ENCODE results near the gene SLC5A2. TPM values are rescaled to one million over a fixed set of nuclear protein-coding genes. Genes with fewer than 3 reads are reported as not detected.
"Not testable (repeated sequence)": the region's sequence is repeated elsewhere in the genome, so short reads cannot be mapped to it uniquely, and the experiment has no call there.

Gene SLC5A2
- total RNA-seq, 2 experiments from 2014 or later, result 0.08 TPM; not detected in 1

DNA sequence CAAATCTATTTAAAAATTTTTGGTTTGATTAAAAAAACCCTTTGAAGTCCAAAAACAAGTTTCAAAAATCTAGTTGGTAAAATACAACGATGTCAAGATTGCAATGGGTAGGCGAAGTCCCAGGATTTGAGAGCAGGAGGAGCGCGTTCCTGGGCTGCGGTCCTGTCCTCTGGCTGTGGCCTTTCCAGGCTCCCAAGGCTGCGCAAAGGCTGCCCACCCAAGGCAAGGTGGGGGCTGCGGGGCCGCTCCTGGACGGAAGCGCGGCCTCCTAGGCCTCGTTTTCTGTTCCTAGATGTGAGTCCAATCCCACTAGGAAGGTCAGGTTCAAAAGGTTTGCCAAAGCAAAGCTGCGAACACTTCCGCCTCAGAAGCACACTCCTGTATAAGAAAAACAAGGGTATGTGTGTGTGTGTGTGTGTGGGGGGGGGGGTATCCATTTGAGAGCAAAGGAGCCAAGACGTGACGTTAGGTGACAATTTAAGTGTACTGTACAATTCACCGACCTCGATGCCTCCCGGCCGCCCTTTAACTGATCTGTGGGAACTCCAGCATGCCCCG lies 54.0 kb downstream of the SLC5A2 start:
- peaks cover 56% of the 10 kb centered on the region for H3K27me3 Mint-ChIP-seq
- H3K4me1 Mint-ChIP-seq, result peaks cover 15% of the 10 kb centered on the region
- no peak overlapping the region for H3K27ac Mint-ChIP-seq
- no peak for DNase-seq
- H3K4me3 Mint-ChIP-seq, result no peak overlapping the region
- H3K9me3 Mint-ChIP-seq, result peaks cover 7% of the 10 kb centered on the region
- H3K36me3 Mint-ChIP-seq, result peaks cover 10% of the 10 kb centered on the region

- no peak for DNase-seq
- Mint-ChIP-seq H3K27me3 (peaks cover 56% of the 10 kb centered on the region), H3K27ac (peak overlapping the region; percentile 34), H3K36me3 (peaks cover 10% of the 10 kb centered on the region), H3K9me3 (peaks cover 12% of the 10 kb centered on the region), H3K4me3 (peak overlapping the region; percentile 42), H3K4me1 (peaks cover 15% of the 10 kb centered on the region)
Measured at GRCh38 chr16:31537362-31538242, 54.7 kb downstream of the SLC5A2 start.

GRCh38 chr16:31538243-31538598 lies 55.3 kb downstream of the SLC5A2 start:
- H3K36me3 Mint-ChIP-seq, result peaks cover 10% of the 10 kb centered on the region
- H3K4me1 Mint-ChIP-seq, result peaks cover 15% of the 10 kb centered on the region
- peak overlapping the region; percentile 34 for H3K4me3 Mint-ChIP-seq
- H3K27me3 Mint-ChIP-seq, result peaks cover 56% of the 10 kb centered on the region
- H3K9me3 Mint-ChIP-seq, result peaks cover 12% of the 10 kb centered on the region
- H3K27ac Mint-ChIP-seq, result peak overlapping the region; percentile 34
- DNase-seq, result not testable (repeated sequence)

- H3K4me1 Mint-ChIP-seq, result peaks cover 15% of the 10 kb centered on the region
- peaks cover 48% of the 10 kb centered on the region for H3K27me3 Mint-ChIP-seq
- DNase-seq, H3K27ac Mint-ChIP-seq, H3K4me3 Mint-ChIP-seq: not testable (repeated sequence)
- peaks cover 10% of the 10 kb centered on the region for H3K36me3 Mint-ChIP-seq
- peaks cover 14% of the 10 kb centered on the region for H3K9me3 Mint-ChIP-seq
Measured at GRCh38 chr16:31539762-31540161, 56.8 kb downstream of the SLC5A2 start.

Other genes with a start within 250 kb of the SLC5A2 start
- gene ITGAM, start 223.1 kb upstream of the SLC5A2 start, total RNA-seq, result under 1 TPM; 0.38 to 0.68 TPM
- 1 to 10 TPM; 1.4 to 1.6 TPM for gene ITGAX, start 127.9 kb upstream of the SLC5A2 start, total RNA-seq
- gene ITGAD, start 89.8 kb upstream of the SLC5A2 start, total RNA-seq, result not detected
- not detected for gene COX6A2, start 54.8 kb upstream of the SLC5A2 start, total RNA-seq
- under 1 TPM in 1 of 2 experiments, not detected in 1; 0.12 TPM for gene ZNF843, start 40.3 kb upstream of the SLC5A2 start, total RNA-seq
- gene ARMC5, start 23.6 kb upstream of the SLC5A2 start, total RNA-seq, result 10 to 100 TPM; 13.7 to 14.3 TPM
- gene TGFB1I1, start 11.0 kb upstream of the SLC5A2 start, total RNA-seq, result under 1 TPM; 0.32 to 0.49 TPM
- 10 to 100 TPM; 36.6 to 37.4 TPM for gene RUSF1, start 25.3 kb downstream of the SLC5A2 start, total RNA-seq
- gene AHSP, start 44.8 kb downstream of the SLC5A2 start, total RNA-seq, result not detected

Data from activated naive CD8-positive, alpha-beta T cell treated with anti-CD3 and anti-CD28 coated beads for 36 hours (primary cell).